T1000 (cell line): ENCODE data around the gene PHACTR1.
A peak's percentile ranks its signal among the peaks of the same experiment; 100 is the strongest.
"Not testable (repeated sequence)": the region's sequence is repeated elsewhere in the genome, so short reads cannot be mapped to it uniquely, and the experiment has no call there.

ENCODE experiments used
- DNase-seq: peaks from one replicate; lab custom pipeline; 2025; ENCODE audit warnings: mixed read lengths; lab: John Stamatoyannopoulos, UW

Gene PHACTR1

GRCh38 chr6:12749531-12750379 lies 33.2 kb downstream of the PHACTR1 start:
- no peak for DNase-seq

DNA sequence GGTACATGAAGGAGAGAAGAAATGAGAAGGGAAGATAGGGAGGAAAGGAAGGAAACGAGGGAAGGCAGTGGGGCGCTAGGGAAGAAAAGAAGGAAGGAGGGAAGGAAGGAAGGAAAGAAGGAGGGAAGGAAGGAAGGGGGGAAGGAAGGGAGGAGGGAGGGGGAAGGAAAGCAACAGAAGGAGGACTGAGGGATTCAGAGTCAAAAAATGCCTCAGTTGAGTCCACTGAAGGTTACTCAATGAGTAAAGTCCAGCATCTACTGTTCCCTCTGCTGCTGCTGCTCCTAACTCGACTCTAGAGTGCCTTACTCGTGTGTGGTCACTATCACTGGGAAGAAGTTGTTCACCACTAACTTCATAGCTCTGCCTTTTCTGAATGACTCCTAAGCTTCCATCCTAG lies 33.8 kb downstream of the PHACTR1 start:
- DNase-seq = no peak

DNA sequence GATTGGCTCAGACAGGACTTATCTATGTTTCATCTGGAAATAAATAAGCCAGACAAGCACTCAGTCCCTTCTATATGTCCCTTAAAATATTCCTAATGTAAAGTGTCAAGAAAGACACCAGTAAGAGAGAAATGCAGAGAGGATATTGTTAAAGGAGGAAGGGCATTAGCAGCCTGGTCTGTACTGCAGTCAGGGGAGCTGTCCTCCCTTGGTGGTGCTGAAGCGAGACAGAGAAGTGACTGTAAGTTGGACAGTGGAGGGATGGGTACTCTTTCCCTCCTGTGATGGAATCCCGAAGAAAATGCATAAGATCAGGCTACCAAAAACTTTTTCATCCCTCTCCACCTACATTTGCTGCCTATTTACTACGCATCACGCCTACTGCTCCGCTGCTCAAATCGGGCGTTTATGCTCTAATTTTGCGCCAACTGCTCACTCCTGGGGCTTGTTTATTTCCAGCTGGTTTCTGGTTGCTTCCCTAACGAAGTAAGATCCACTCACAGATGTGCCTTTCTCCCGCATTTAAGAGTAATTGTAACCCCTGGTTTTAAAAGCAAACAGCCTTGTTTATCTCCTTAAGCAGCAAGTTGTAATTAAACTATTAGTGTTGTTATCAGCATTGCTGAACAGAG lies 35.2 kb downstream of the PHACTR1 start:
- peak; percentile 6 for DNase-seq

GRCh38 chr6:12753036-12753435 lies 36.5 kb downstream of the PHACTR1 start:
- DNase-seq = no peak

GRCh38 chr6:12760226-12760625 lies 43.7 kb downstream of the PHACTR1 start:
- DNase-seq = no peak

DNA sequence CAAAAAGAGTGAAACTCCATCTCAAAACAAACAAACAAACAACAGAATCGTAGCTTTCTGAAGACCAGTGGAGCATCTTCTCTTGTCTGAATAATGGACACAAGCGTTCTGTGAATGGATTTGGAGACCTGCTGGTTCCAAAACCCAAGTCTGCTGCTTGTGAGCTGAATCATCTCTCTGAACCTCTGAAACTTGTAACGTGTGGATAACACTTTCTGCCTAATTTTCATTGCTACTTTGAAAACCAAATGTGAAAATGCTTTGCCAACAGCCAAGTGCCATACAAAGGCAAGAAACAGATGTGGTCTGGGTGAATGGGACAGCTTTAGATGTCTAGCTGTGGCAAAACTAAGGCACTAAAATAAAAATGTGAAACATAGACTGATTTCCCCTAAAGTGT lies 44.3 kb downstream of the PHACTR1 start:
- no peak for DNase-seq

GRCh38 chr6:12761376-12762115 lies 45.0 kb downstream of the PHACTR1 start:
- no peak for DNase-seq

DNA sequence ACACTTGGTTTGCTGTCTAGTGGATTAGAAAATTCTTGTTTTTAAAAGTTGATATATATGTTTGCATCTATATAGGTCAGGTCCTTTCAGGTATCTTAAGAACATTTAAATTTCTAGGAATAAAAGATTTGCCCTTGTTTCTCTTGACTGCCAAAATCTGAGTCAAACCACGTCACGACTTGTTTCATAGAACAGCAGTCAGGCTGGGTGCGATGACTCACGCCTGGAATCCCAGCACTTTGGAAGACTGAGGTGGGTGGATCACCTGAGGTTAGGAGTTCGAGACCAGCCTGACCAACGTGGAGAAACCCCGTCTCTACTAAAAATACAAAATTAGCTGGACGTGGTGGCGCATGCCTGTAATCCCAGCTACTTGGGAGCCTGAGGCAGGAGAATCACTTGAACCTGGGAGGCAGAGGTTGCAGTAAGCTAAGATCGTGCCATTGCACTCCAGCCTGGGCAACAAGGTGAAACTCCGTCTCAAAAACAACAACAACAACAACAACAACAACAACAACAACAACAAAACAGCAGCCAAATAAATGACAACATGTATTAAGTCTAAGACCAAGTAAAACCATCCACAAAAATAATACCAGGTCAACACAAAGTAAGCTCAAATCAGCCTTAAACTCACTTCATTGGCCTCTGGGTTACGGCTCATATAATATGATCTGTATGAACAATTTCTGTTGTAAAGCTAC lies 46.3 kb downstream of the PHACTR1 start:
- DNase-seq = not testable (repeated sequence)

DNA sequence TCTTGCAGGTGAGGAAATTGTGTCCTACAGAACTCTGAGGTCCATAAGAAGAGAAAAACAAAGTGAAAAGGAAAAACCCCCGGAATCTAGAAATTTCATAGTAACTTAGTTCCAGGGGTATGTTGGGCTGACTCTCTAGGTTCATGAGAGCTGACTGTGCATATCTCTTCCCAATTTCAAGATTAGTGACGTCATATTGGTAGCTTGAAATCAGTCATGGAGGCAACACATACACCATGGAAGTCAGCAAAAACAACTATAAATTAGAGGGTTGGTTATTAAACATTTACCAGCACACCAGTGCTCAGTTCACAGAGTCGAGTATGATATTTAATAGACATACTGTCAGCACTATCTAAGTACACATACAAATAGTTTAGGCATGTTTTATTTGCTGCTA lies 49.8 kb downstream of the PHACTR1 start:
- no peak for DNase-seq

DNA sequence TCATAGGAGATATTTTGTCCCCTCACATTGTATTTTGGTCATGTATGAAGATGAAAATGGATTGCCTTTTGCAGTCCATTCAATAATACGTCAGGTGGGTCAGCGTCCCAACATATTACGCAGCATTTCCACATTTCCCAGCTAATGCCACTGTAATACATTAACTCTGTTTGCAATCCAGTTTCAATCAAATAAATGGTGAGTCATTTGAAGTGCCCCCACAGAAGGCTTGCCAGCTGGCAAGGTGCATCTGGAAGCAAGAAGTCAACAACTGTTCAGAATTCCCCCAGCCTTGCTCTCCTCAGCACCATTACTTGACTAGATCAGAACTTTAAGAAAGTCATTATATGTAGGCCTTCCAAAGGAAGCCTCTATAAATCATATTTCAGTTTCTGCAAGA lies 50.4 kb downstream of the PHACTR1 start:
- no peak for DNase-seq

DNA sequence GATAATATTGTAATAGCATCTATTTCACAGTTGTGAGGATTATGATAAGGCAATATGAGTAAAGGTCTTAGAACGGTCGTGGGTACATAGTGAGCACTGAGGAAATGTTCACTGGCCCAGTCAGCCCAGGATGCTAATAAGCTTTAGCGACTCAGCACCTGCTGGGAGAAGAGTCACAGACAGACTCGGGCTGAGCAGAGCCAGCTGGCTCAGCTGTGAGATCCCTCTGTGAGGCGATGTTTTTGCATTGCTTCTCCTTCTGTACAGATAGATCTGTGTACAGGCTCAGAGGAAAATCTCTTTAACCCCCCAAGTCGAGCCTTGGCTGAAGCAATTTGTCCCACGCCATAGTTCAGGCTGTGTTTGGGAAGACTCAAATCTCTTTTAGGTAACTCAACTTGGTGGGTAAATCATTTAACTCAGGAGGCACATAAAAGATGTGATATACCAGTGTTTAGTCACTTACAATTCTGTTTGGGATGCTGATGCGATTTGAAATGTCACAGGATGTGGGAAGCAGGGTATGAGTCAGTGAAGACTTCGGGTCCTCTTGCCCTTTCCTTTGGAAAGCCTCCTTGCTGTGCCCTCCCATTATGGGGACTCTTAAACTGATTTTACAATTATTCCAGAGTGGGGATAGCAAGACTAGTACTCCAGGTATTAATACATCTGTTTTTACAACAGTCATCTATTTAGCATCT lies 53.1 kb downstream of the PHACTR1 start:
- no peak for DNase-seq

- no peak for DNase-seq
Observed at GRCh38 chr6:12772416-12772815, 55.8 kb downstream of the PHACTR1 start.

GRCh38 chr6:12776291-12776690 lies 59.7 kb downstream of the PHACTR1 start:
- DNase-seq = no peak

DNA sequence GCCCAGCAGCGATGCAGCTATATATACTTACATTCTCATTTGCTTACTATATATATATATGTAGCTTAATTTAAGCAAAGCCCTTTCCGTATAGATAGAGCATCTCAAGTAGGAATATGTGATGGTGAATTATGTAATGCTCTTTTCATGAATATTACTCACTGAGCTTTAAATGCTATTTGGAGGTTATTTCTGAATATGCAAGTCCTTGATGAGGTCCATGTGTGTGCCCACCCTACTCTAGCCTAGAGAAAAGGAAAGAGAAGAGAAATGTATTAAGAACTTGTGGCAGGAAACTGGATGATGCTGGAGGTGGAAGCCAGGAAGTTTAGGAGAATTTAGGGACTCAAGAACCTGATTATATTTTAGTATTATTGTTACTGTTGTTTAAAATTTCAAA lies 63.2 kb downstream of the PHACTR1 start:
- DNase-seq = no peak

- no peak for DNase-seq
Observed at GRCh38 chr6:12782136-12782535, 65.6 kb downstream of the PHACTR1 start.

DNA sequence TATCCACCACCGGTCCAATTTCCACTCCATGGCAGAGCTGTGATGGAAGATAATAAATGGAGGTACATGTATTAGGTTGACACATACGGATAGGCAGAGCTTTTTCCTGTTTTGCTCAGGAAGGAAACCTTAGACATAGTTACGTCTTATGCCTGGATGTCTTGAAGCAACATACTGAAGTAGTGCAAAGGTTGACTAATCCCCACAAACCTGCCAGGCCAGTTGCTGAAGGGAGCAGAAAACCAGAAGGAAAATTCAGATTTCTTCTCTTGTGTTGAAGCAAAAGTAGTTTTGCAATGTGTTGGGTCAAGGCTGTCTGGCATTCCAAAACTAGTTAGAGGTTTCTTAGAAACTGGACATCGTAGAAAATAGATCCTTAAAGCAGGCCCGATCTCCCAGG lies 68.7 kb downstream of the PHACTR1 start:
- DNase-seq = no peak

DNA sequence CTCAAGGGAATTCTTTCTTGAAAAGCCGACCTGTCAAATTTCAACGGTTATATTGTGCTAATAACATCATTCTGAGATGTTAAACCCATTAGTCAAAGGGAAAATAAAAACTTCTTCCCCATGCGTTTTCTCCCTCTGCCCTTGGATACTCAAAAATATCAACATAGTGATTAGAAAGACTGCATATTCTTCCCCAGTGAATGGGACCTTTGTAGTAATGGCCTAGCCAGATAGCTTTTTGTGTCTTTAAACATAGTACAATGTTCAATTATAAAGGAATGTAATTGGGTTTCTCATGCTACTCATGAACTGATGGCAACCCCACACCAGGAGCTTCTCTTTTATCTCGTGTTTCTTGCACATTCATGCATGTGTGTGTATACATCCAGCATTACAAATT lies 69.4 kb downstream of the PHACTR1 start:
- DNase-seq = no peak

GRCh38 chr6:12791371-12791770 lies 74.8 kb downstream of the PHACTR1 start:
- DNase-seq = no peak

- no peak for DNase-seq
Observed at GRCh38 chr6:12798326-12798725, 81.8 kb downstream of the PHACTR1 start.

GRCh38 chr6:12800120-12800519 lies 83.6 kb downstream of the PHACTR1 start:
- DNase-seq = no peak

- DNase-seq = no peak
Observed at GRCh38 chr6:12801141-12801540, 84.6 kb downstream of the PHACTR1 start.

DNA sequence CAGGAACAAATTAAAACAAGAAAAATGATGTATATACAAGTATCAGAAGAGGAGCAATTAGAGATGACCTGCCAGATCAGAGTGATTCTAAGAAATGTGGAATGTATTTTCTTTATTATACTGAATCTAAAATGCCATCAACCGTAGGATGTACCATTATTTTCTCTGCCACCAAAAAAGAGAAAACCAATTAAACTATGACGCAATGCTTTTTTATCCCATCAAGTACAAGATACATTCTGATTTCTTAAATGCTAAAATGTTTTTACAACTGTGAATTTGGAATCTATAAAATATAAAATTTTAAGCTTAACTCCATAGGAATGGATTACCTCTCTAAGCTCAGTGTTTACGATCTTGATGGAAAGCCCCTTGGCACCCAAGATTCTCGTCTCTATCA lies 85.9 kb downstream of the PHACTR1 start:
- no peak for DNase-seq
